ENCODE measurements around the gene TPST2.
"Not testable (repeated sequence)": the region's sequence is repeated elsewhere in the genome, so short reads cannot be mapped to it uniquely, and the experiment has no call there.

The TPST2 gene

GRCh38 chr22:26589845-26590736, at the start of gene TPST2:
TPST2 (minus strand) TSS chr22:26590132; CDS start chr22:26541630, 48,502 bp downstream.
- DNase-seq = peak; percentile 69 to 88

- DNase-seq = no peak
Observed at GRCh38 chr22:26636296-26636695, 46.4 kb upstream of the TPST2 start.

- no peak for DNase-seq
Observed at GRCh38 chr22:26635117-26635516, 45.2 kb upstream of the TPST2 start.

- DNase-seq = no peak
Observed at GRCh38 chr22:26634189-26634588, 44.3 kb upstream of the TPST2 start.

GRCh38 chr22:26632422-26633155, 42.7 kb upstream of the TPST2 start:
- no peak for DNase-seq

GRCh38 chr22:26631282-26631681, 41.4 kb upstream of the TPST2 start:
- DNase-seq = no peak

- no peak for DNase-seq
Observed at GRCh38 chr22:26629988-26630761, 40.2 kb upstream of the TPST2 start.

- DNase-seq = no peak
Observed at GRCh38 chr22:26624803-26625202, 34.9 kb upstream of the TPST2 start.

- no peak for DNase-seq
Observed at GRCh38 chr22:26623984-26624383, 34.1 kb upstream of the TPST2 start.

- DNase-seq = no peak
Observed at GRCh38 chr22:26621663-26622062, 31.7 kb upstream of the TPST2 start, which contains the start of gene CRYBA4. CRYBA4 (plus strand) TSS chr22:26621963; CDS start chr22:26622597, 634 bp downstream.

- no peak for DNase-seq
Observed at GRCh38 chr22:26620197-26620596, 30.3 kb upstream of the TPST2 start.

- no peak for DNase-seq
Observed at GRCh38 chr22:26619510-26619909, 29.6 kb upstream of the TPST2 start.

- no peak for DNase-seq
Observed at GRCh38 chr22:26618455-26618854, 28.5 kb upstream of the TPST2 start.

GRCh38 chr22:26617271-26618199, 27.6 kb upstream of the TPST2 start, which contains the start of gene CRYBB1:
CRYBB1 (minus strand) TSS chr22:26618027; CDS start chr22:26616319, 1,708 bp downstream.
- DNase-seq = no peak

- no peak for DNase-seq
Observed at GRCh38 chr22:26616650-26617049, 26.7 kb upstream of the TPST2 start.

GRCh38 chr22:26615830-26616435, 26.0 kb upstream of the TPST2 start:
- no peak for DNase-seq

GRCh38 chr22:26615149-26615548, 25.2 kb upstream of the TPST2 start:
- DNase-seq = no peak

- DNase-seq = no peak
Observed at GRCh38 chr22:26614322-26614721, 24.4 kb upstream of the TPST2 start.

GRCh38 chr22:26613753-26614152, 23.8 kb upstream of the TPST2 start:
- not testable (repeated sequence) for DNase-seq

- no peak for DNase-seq
Observed at GRCh38 chr22:26612652-26613051, 22.7 kb upstream of the TPST2 start.

- no peak for DNase-seq
Observed at GRCh38 chr22:26610996-26611395, 21.1 kb upstream of the TPST2 start.

All from NCI-H446 (cell line).